GM20431 (cell line): Measurements from ENCODE around the gene DGKB.

Experiments
- in situ Hi-C: fragments of 300-500 bp; cut with MseI, MboI; formaldehyde crosslinking; loops from one replicate; pipeline ENCODE4 v1.15.0; 2020; ENCODE audit warnings: low sequenced_read_pairs; ENCODE audit not compliant: unreplicated experiment

The DGKB gene

DNA sequence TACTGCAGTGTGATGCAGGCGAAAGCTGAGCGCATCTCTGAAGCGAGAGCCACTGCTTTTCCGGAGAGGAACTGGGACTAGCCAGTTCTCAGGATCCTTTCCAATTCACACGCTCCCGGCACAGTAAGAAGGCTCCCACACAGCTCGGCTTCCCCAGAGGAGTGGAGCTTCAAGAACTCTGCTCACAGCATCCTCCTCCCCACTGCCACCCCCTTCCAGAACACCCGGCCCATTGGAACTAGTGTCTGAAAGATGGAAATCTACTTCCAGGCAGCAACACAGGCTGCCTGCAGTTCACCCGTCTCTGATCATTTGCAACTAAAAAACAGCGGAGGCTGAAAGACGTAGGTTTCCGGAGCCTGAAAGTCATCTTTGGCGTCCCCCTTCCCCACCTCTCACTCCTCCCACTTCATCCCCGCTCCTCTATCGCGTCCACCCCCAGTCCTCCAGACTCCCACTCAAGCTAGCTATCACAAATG is at the start of gene DGKB:
Gene DGKB (minus strand): TSS at position 163 of the 479 bp plus-strand sequence.
- in situ Hi-C loops: no loop called here

DNA sequence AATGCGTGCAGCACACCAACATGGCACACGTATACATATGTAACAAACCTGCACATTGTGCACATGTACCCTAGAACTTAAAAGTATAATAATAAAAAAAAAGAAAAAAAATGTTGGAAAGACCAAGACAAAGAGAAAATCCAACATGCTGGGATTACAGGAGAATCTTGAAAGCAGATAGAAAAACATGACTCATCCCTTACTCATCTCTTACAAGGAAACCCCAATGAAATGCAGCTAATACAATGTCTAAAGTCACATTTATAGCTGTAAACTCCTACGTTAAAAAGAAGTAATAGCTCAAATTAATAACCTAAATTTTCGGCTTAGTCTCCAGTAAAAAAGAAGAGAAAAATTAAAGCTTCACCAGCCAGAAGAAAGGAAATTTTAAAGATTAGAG is 47.5 kb upstream of the DGKB start:
- in situ Hi-C loops: no loop called here

DNA sequence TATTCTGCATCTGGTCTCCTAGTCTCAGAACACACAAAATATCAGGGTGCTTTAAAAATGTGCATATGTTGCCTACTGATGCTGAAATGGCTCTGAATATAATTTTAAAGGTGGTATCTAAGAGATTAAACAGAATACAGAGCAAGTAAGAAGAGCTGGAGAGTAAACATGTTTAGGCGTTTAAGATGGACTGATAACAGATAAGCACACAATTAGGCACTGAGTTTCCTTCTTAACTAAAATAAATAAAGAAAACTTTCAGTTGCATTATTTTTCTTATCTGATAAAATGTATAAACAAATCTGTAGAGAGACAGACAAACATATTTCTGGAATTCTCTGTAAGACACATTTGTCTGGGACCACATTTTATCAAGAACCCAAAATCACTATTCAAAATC is 35.6 kb upstream of the DGKB start:
- in situ Hi-C loops: no loop called here

- in situ Hi-C loops: no loop called here
Measured at GRCh38 chr7:14937581-14937980, 35.0 kb upstream of the DGKB start.

- in situ Hi-C loops: no loop called here
Measured at GRCh38 chr7:14936554-14936953, 34.0 kb upstream of the DGKB start.

GRCh38 chr7:14934839-14935238 is 32.3 kb upstream of the DGKB start:
- in situ Hi-C loops: no loop called here

- in situ Hi-C loops: no loop called here
Measured at GRCh38 chr7:14931511-14932215, 29.1 kb upstream of the DGKB start.

DNA sequence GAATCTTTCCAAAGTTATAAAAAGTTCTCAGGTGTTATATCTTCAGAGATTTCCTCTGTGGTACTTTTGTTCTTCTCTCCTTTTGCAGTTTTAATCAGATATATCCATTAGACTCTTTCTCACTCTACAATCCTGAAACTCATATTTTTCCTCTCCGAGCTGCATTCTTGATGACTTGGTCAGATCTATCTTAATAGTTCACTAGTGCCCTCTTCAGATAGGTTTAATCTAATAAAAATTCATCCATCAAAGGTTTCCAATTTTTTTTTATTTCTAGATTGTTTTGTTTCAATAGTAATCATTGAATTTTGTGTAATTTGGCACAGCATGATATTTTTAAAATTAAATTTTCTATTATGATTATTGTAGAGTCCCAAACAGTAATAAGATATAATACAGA is 21.8 kb upstream of the DGKB start:
- in situ Hi-C loops: no loop called here

DNA sequence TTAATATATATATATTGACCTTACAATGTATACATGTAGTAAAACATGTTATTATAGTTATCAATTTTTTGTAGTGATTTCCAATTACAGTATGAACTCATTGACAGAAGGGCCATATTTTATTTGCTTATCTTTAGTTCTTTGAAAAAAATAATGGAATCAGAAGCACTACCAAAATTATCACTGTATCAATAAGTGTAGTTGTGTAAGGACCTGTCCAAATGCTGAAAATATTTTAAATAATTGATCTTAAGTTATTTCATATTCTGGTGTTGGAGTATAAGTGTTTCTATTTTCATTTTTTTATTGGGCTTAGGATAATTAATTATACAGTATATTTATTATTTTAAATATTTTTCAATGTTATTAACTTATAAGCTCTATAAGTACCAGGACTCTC is 8.5 kb upstream of the DGKB start:
- in situ Hi-C loops: no loop called here

DNA sequence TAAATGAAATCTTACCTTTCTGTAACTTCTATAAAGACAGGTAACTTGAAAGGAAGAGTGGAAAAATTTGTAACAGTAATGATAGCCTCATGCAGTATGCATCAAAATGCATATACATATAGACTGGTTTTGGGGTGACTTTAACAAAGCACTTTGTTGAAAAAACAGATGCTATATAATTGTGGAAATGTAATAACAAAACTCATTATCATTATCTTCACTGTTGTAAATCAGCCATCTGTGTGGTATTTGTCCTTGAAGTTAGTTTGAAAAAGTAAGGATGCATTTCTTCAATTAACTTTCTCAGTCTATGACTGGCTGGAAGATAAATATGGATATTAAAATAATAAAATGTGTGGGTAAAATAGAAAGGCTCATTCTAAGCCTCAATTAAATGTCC is 6.1 kb upstream of the DGKB start:
- in situ Hi-C loops: no loop called here

DNA sequence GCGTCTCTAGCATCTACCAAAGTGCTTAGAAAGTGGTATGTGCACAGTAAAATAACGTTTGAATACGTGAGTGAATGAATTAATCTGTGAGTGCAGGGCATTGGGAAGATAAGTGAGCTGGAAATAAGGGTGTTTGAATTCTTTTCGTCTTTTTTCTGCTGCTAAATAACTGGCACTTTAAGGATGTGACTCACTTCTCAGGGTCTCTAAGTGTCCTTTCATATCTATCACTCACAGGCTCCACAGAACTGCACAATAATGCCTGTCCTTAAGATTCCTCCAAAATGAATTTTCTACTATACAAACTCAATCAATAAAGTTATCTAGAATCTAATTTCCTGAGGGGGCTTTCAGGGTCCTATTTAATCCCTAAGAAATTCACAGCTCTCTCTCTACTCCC is 3.2 kb upstream of the DGKB start:
- in situ Hi-C loops: no loop called here

DNA sequence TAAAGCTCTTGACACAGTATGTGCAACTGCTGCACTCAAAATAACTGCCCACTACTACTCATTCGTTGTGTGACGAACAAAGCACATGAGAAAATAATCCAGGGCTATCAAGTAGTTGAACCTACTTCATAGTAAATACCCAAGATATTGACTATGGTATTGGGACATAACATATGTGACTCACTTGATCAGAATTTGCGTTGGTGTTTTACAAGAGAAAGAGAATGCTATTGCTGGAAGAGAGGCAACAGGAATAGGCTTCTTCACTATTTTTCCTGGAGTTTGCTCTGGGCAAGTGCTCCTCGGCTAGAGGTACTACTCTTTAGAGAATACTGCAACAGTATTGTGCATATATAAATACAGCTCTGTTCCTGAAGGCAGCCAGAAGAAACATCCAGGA is 2.5 kb downstream of the DGKB start:
- in situ Hi-C loops: no loop called here

DNA sequence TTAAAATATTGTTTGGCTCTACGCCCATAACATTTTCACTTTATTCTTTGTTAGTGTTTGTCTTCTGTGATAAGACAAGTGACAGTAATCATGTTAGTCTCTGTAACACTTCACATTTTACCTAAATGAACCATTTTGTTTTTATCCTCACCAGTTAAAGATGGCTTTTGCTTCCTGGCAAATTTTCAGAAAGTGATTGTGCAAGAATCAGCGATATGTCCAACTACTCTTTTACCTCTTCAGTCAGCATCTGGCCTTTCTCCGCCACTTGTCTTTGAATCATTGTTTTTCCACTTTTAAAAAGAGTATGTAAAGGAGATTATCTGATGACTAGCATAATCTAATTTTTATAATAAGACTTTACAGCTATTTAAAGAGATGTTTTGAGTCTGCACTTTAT is 3.5 kb downstream of the DGKB start:
- in situ Hi-C loops: no loop called here

- in situ Hi-C loops: no loop called here
Measured at GRCh38 chr7:14896461-14896860, 6.1 kb downstream of the DGKB start.

- in situ Hi-C loops: no loop called here
Measured at GRCh38 chr7:14894826-14895225, 7.7 kb downstream of the DGKB start.

DNA sequence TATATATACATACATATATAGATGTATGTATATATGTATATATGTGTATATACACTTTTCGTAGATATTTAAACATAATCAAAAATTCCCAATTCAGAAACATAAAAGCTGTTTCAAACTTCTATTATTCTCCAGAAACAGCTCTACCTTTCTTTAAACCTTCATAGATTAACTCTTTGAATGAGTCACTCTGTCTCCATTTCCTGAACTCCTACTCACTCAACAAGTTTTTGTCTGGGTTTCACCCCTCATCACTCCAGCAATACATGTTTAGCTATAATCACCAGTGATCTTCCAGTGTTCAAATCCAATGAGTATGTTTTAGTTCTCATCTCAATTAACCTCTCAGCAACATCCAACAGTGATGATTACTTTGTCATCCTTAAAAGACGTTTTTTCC is 9.6 kb downstream of the DGKB start:
- in situ Hi-C loops: no loop called here

- in situ Hi-C loops: no loop called here
Measured at GRCh38 chr7:14891289-14891688, 11.3 kb downstream of the DGKB start.

DNA sequence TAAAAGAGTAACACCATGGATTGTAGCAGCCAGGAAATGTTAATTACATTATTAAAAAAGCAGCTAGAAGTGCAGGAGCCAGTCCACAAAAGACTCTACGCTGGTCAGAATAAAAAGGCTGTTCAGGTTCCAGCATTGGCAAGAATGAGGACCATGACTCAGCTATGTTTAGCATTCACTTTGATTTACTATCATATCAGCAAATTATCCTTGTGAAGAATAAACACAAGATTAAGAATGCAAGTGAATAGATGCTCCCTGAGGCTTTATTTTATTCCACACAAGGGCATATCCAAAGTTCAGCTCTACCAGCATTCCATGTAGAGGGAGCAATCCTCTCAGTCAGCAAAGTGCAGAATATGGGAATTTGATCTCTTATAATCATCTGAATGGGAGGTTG is 13.6 kb downstream of the DGKB start:
- in situ Hi-C loops: no loop called here

DNA sequence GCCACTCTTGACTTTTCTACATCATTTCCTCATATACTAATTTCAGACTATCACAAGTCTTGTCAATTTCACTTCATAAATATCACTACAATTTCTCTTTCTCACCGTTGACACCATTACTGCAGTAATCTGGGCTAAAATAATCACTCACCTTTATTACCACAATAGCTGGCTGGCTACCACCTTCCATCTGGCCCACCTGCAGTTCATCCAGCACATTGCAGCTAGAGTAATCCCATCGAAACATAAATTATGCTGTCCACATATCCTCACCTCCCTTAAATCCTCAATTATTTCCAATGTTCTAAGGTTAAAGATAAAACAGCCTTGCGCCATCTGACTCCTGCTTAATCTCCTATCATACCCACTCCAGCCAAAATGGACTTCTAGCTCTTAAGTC is 16.0 kb downstream of the DGKB start:
- in situ Hi-C loops: no loop called here

- in situ Hi-C loops: no loop called here
Measured at GRCh38 chr7:14875941-14876587, 26.5 kb downstream of the DGKB start.

- in situ Hi-C loops: no loop called here
Measured at GRCh38 chr7:14871880-14872279, 30.7 kb downstream of the DGKB start.

DNA sequence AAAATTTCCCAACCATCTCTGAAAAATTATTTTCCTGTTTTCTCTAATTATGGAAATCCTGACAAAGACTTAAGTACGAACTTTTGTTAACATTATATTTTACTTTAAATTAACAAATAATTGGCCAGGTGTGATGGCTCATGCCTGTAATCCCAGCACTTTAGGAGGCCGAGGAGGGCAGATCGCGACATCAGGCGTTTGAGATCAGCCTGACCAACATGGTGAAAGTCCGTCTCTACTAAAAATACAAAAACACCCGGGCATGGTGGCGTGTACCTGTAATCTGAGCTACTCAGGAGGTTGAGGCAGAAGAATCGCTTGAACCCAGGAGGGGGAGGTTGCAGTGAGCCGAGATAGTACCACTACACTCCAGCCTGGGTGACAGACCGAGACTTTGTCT is 32.2 kb downstream of the DGKB start:
- in situ Hi-C loops: no loop called here
